MCF 10A (cell line): ENCODE measurements around the gene RERE. TPM values are rescaled to one million over a fixed set of nuclear protein-coding genes. Genes with fewer than 3 reads are reported as not detected.
A peak's percentile ranks its signal among the peaks of the same experiment; 100 is the strongest.

ENCODE experiments used
- BruUV-seq: library from RNA; stranded (reverse); fragments of 400-500 nt; replicated peaks from 2 replicates; lab custom pipeline; 2021; lab: Mats Ljungman, UMichigan
- CTCF ChIA-PET: fragments of 300-600 bp; sonication (Branson Sonifier 250); formaldehyde crosslinking; extraction: SDS; loops from one replicate; lab custom pipeline; 2021; ENCODE audit warnings: antibody characterized with exemption, inconsistent platforms; lab: Yijun Ruan, JAX
- POLR2A ChIA-PET: fragments of 300-600, 350-650 bp; sonication (Branson Sonifier 250); formaldehyde crosslinking; extraction: SDS; loops from one replicate; lab custom pipeline; 2020; ENCODE audit warnings: antibody characterized with exemption, inconsistent platforms; lab: Yijun Ruan, JAX
- DNase-seq: peaks from one replicate; pipeline ENCODE4 v3.0.0-alpha.2; 2018; ENCODE audit not compliant: unreplicated experiment
- H3K27ac Mint-ChIP-seq: one replicate; pipeline ENCODE4 v1.8.0; 2022; ENCODE audit warnings: mild to moderate bottlenecking, low read depth, mixed read lengths; ENCODE audit not compliant: unreplicated experiment
- H3K27me3 Mint-ChIP-seq: one replicate; pipeline ENCODE4 v1.8.0; 2022; ENCODE audit warnings: mixed read lengths; ENCODE audit not compliant: insufficient read depth, unreplicated experiment
- H3K36me3 Mint-ChIP-seq: one replicate; pipeline ENCODE4 v1.8.0; 2022; ENCODE audit warnings: mild to moderate bottlenecking, moderate library complexity, mixed read lengths; ENCODE audit not compliant: insufficient read depth, unreplicated experiment
- H3K4me1 Mint-ChIP-seq: one replicate; pipeline ENCODE4 v1.8.0; 2022; ENCODE audit warnings: mixed read lengths; ENCODE audit not compliant: insufficient read depth, unreplicated experiment
- H3K4me3 Mint-ChIP-seq: one replicate; pipeline ENCODE4 v1.8.0; 2022; ENCODE audit warnings: mild to moderate bottlenecking, moderate library complexity, mixed read lengths; ENCODE audit not compliant: unreplicated experiment
- H3K9me3 Mint-ChIP-seq: one replicate; pipeline ENCODE4 v1.8.0; 2022; ENCODE audit warnings: mixed read lengths; ENCODE audit not compliant: unreplicated experiment
- CTCF ChIP-seq: fragments of 200-600 bp; IDR thresholded peaks from one replicate; pipeline ENCODE4 v1.8.0; 2022; ENCODE audit warnings: antibody characterized with exemption, mild to moderate bottlenecking; ENCODE audit not compliant: unreplicated experiment
- intact Hi-C: fragments of 100-400 bp; cut with micrococcal nuclease; formaldehyde crosslinking; loops from 2 replicates; pipeline ENCODE4 v1.14.1; 2022
- total RNA-seq: library from RNA; stranded (reverse); gene quantifications from 2 replicates; pipeline ENCODE4 v1.2.3, GENCODE V29; 2022

The RERE gene
- total RNA-seq, 1 experiment from 2014 or later, result 48.4 TPM

DNA sequence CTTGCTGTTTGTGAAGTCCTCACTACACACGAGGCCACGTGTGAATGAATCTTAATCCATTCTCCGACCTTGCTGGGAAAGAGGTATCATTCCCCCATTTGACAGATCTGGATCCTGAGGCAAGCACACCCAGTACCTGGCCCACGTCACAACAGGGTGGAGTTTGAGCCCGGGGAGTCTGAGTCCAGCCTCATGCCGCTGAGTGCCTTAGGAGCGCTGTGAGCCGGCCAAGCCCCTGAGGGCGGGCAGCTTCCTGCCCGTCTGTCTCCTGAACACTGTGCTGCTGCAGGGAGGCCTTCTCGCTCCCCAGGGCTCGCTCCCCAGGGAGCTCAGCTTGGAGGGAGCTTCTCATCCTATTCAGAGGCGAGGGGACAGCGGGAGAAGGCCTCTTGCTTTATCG lies 469.8 kb downstream of the RERE start:
- Mint-ChIP-seq H3K4me1 (peaks cover 31% of the 10 kb centered on the region), H3K9me3 (peaks cover 11% of the 10 kb centered on the region), H3K27ac (no peak overlapping the region), H3K4me3 (no peak overlapping the region), H3K36me3 (peaks cover 22% of the 10 kb centered on the region), H3K27me3 (peaks cover 14% of the 10 kb centered on the region)
- no peak for TF ChIP-seq CTCF
- CTCF ChIA-PET, result interaction anchor here (0.7 to 2.1 kb wide), 6 partner anchors 9 to 372 kb away, joined by 3 to 16 read pairs (median 4); no protein-coding TSS in a partner anchor
- BruUV-seq, result no TSS peak
- POLR2A ChIA-PET, result interaction anchor here (1.0 to 1.4 kb wide), 2 partner anchors 343 to 359 kb away, joined by 3 to 5 read pairs; no protein-coding TSS in a partner anchor
- DNase-seq, result peak; percentile 58
- intact Hi-C loops, result loop anchor here (2.0 kb wide), 1 partner anchor 365 kb away; no protein-coding TSS in a partner anchor

DNA sequence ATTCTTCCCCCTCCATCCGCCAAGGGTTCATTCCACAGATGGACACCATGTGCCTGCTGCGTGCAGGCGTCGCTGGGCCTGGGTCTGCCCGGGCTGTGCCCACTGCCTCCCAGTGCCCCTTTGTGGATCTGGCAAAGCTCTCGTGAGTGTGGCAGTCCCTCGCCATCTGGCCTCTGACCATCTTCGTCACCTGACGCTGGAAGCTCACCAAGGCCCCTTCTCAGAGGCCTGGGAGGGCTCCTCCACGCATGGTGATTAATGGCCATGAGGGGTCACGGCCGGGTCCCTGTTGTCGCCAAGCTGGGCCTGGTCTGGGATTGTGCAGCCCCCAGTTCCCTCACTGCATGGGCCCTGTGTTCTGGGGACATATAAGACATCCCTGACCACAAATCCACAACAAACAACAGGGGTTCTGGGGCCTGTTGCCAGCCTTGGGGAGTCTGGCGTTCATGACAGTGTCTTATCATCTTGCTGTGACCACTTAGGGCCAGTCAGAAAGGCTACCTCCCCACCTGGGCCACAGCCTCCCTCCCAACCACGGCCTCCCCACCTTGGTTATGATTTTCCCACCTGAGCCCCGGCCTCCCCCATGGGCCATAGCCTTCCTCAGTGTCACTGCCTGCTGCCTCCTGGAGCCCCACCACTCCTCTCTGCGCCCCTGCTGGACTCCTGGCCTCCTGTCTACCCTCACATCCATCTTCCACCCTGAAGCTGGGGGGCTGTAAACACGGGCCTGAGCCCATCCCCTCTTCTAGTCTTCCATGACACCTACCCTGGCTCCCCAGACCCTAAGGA lies 471.6 kb downstream of the RERE start:
- TF ChIP-seq CTCF, result no peak
- H3K27me3 Mint-ChIP-seq, result peaks cover 14% of the 10 kb centered on the region
- H3K36me3 Mint-ChIP-seq, result peaks cover 9% of the 10 kb centered on the region
- H3K4me1 Mint-ChIP-seq, result peaks cover 31% of the 10 kb centered on the region
- no peak for DNase-seq
- H3K4me3 Mint-ChIP-seq, result no peak overlapping the region
- ChIA-PET POLR2A (no interaction called here), CTCF (interaction anchor here (0.5 to 2.1 kb wide), 3 partner anchors 10 to 381 kb away, joined by 3 to 16 read pairs (median 3); no protein-coding TSS in a partner anchor)
- no TSS peak for BruUV-seq
- peaks cover 11% of the 10 kb centered on the region for H3K9me3 Mint-ChIP-seq
- intact Hi-C loops, result no loop called here
- H3K27ac Mint-ChIP-seq, result no peak overlapping the region

DNA sequence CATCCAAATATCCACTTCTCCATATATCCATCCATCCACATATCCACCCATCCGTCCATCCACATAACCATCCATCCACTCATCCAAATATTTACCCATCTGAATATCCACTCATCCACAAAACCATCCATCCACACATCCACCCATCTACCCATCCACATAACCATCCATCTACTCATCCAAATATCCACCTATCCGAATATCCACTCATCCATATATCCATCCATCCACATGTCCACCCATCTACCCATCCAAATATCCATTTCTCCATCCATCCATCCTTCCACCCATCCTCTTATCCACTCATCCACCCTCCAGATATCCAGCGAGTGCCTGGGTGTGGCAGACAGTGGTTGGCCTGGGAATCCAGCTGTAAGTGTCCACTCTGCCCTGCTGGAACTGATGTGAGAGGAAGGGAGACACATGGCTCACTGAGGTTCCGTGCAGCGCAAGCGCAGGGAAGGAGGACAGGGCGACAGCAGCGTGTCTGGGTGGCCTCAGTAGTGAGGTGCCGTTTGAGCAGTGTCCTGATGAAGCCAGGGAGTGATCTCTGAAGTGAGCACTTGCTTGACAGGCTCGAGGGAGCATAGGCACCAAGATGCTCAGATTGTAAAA lies 472.4 kb downstream of the RERE start:
- no peak for DNase-seq
- no peak for TF ChIP-seq CTCF
- intact Hi-C loops, result no loop called here
- CTCF ChIA-PET, result no interaction called here
- peaks cover 11% of the 10 kb centered on the region for H3K9me3 Mint-ChIP-seq
- peaks cover 31% of the 10 kb centered on the region for H3K4me1 Mint-ChIP-seq
- no TSS peak for BruUV-seq
- H3K36me3 Mint-ChIP-seq, result peaks cover 7% of the 10 kb centered on the region
- peaks cover 14% of the 10 kb centered on the region for H3K27me3 Mint-ChIP-seq
- H3K4me3 Mint-ChIP-seq, result peak overlapping the region; percentile 50
- POLR2A ChIA-PET, result no interaction called here
- no peak overlapping the region for H3K27ac Mint-ChIP-seq

DNA sequence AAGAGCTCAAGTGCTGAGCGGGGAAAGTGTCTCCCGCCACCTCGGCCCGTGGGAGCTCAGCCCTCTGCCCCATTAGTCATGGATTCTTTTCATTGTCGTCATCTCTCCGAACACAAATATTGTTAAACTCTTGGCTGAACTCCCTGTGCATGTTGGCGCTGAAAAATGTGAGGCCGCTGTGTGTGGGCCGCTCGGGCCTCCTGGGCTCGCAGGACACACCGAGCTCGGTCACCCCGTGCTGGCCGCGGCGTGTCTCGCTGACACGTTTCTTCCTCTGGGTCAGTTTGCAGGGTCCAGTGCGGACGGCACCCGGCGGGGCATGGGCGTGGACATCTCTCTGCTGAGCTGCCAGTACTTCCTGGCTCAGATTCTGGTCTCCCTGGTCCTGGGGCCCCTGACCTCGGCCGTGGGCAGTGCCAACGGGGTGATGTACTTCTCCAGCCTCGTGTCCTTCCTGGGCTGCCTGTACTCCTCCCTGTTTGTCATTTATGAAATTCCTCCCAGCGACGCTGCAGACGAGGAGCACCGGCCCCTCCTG lies 473.9 kb downstream of the RERE start:
- Mint-ChIP-seq H3K27ac (peak overlapping the region; percentile 65), H3K9me3 (peaks cover 11% of the 10 kb centered on the region), H3K27me3 (peaks cover 14% of the 10 kb centered on the region), H3K4me3 (peak overlapping the region; percentile 65), H3K36me3 (peaks cover 7% of the 10 kb centered on the region), H3K4me1 (peaks cover 25% of the 10 kb centered on the region)
- POLR2A ChIA-PET, result interaction anchor here (0.5 to 1.5 kb wide), 17 partner anchors 14 to 382 kb away, joined by 3 to 7 read pairs (median 3); partner anchors contain the start of gene PARK7
- no peak for TF ChIP-seq CTCF
- DNase-seq, result peak; percentile 93
- BruUV-seq, result no TSS peak
- CTCF ChIA-PET, result interaction anchor here (0.6 to 1.2 kb wide), 8 partner anchors 9 to 674 kb away, joined by 3 to 8 read pairs (median 4); partner anchors contain the start of gene SLC45A1
- intact Hi-C loops, result no loop called here
